Gastroesophageal sphincter (tissue), 4 donors: ENCODE measurements around the gene MEGF11. TPM values are rescaled to one million over a fixed set of nuclear protein-coding genes. Genes with fewer than 3 reads are reported as not detected.
A peak's percentile ranks its signal among the peaks of the same experiment; 100 is the strongest.

Experiments used
- ATAC-seq: fragments of 150-250 bp; one replicate; pipeline ENCODE4 v1.9.1; 2016; ENCODE audit warnings: mild to moderate bottlenecking, moderate library complexity
- H3K27ac ChIP-seq, 4 donors: fragments of 200-600 bp; sonication (generic) in 3 of 4; 1 replicate in 3 of 4; 2 replicates in 1 of 4; pipeline ENCODE4 v1.5.1; 2016 to 2019
- H3K27me3 ChIP-seq: fragments of 200-600 bp; sonication (generic); one replicate; pipeline ENCODE4 v1.5.1; 2019
- H3K36me3 ChIP-seq, 2 donors: fragments of 200-600 bp; sonication (generic); one replicate each; pipeline ENCODE4 v1.5.1; 2019; ENCODE audit warnings: control low read depth in 1 of 2
- H3K4me1 ChIP-seq, 3 donors: fragments of 200-600 bp; sonication (generic); 1 replicate in 2 of 3; 2 replicates in 1 of 3; pipeline ENCODE4 v1.5.1; 2016 to 2019; ENCODE audit warnings: control low read depth in 2 of 3
- H3K4me3 ChIP-seq, 2 donors: fragments of 200-600 bp; sonication (generic); one replicate each; pipeline ENCODE4 v1.5.1; 2019; ENCODE audit warnings: mild to moderate bottlenecking in 1 of 2, moderate library complexity in 1 of 2
- H3K9me3 ChIP-seq, 3 donors: fragments of 200-600 bp; sonication (generic); one replicate each; pipeline ENCODE4 v1.5.1; 2017 to 2019; ENCODE audit warnings: control low read depth in 2 of 3
- CTCF ChIP-seq, 4 experiments: fragments of 200-600 bp in 2 of 4; fragments of 450-650 bp in 2 of 4; sonication (generic) in 1 of 4; IDR thresholded peaks; one replicate each; pipeline ENCODE4 v1.5.1; 2017 to 2019; ENCODE audit warnings: antibody characterized with exemption in 4 of 4, mild to moderate bottlenecking in 2 of 4, moderate library complexity in 2 of 4
- EP300 ChIP-seq: sonication (generic); formaldehyde crosslinking; IDR thresholded peaks from one replicate; pipeline ENCODE4 v1.6.1; 2017; ENCODE audit warnings: antibody characterized with exemption, mild to moderate bottlenecking
- POLR2A ChIP-seq, 2 donors: fragments of 450-650 bp; IDR thresholded peaks; one replicate each; pipeline ENCODE4 v1.6.1; 2017; ENCODE audit warnings: antibody characterized with exemption in 2 of 2, mild to moderate bottlenecking in 2 of 2, moderate library complexity in 1 of 2
- POLR2AphosphoS5 ChIP-seq: sonication (generic); formaldehyde crosslinking; IDR thresholded peaks from one replicate; pipeline ENCODE4 v1.6.1; 2017; ENCODE audit warnings: antibody characterized with exemption
- WGBS, 2 donors: methylation state at CpG; one replicate each; pipeline ENCODE4 v1.1.5; 2018; ENCODE audit warnings: low coverage in 1 of 2; 5-methylcytosine and 5-hydroxymethylcytosine counted together
- total RNA-seq, 4 donors: library from RNA; depleted of rRNA; stranded (reverse); fragments of >200 nt; gene quantifications; one replicate each; pipeline ENCODE4 v1.1.0, GENCODE V29; 2016

The MEGF11 gene
- total RNA-seq, 4 donors from 2014 or later = 0.08 TPM; not detected in 3

- 77 to 80% methylated on average over 5 to 9 of the region's 11 CpGs for WGBS, 2 donors
- ATAC-seq = no peak
Observed at GRCh38 chr15:66142285-66142684, 111.3 kb downstream of the MEGF11 start.

GRCh38 chr15:66139591-66140207, 113.9 kb downstream of the MEGF11 start:
- TF ChIP-seq CTCF (IDR thresholded peaks at IDR 0.05) = no peak
- TF ChIP-seq POLR2A (IDR thresholded peaks at IDR 0.05) = no peak
- TF ChIP-seq EP300 = no peak
- no peak for TF ChIP-seq POLR2AphosphoS5
- no peak for ATAC-seq
- Histone ChIP-seq H3K9me3 (no peaks in the 10 kb centered on the region), H3K4me3 (no peak overlapping the region), H3K27me3 (peaks cover 5% of the 10 kb centered on the region), H3K4me1 (peaks cover 0 to 16% (median 0%) of the 10 kb centered on the region in 3 donors), H3K36me3 (no peaks in the 10 kb centered on the region), H3K27ac (no peak overlapping the region)
- WGBS, 2 donors = 76% methylated on average over 6 to 8 of the region's 11 CpGs

More at GRCh38 chr15:66142285-66142684, 111.3 kb downstream of the MEGF11 start:
- peaks cover 10% of the 10 kb centered on the region for H3K27me3 ChIP-seq
- peaks cover 0 to 16% (median 0%) of the 10 kb centered on the region in 3 donors for H3K4me1 ChIP-seq
- no peak overlapping the region for H3K4me3 ChIP-seq
- no peaks in the 10 kb centered on the region for H3K9me3 ChIP-seq
- no peak overlapping the region for H3K27ac ChIP-seq
- no peaks in the 10 kb centered on the region for H3K36me3 ChIP-seq
- TF ChIP-seq POLR2AphosphoS5 (no peak), POLR2A (IDR thresholded peaks at IDR 0.05) (no peak), EP300 (no peak), CTCF (IDR thresholded peaks at IDR 0.05) (no peak)

- Histone ChIP-seq H3K27me3 (no peaks in the 10 kb centered on the region), H3K36me3 (no peaks in the 10 kb centered on the region), H3K9me3 (no peaks in the 10 kb centered on the region), H3K4me3 (no peak overlapping the region), H3K27ac (no peak overlapping the region), H3K4me1 (peaks cover 0 to 16% (median 0%) of the 10 kb centered on the region in 3 donors)
- no peak for ATAC-seq
- 26 to 43% methylated on average over 1 to 3 of the region's 3 CpGs for WGBS, 2 donors
- TF ChIP-seq POLR2AphosphoS5 = peak; percentile 28
- no peak for TF ChIP-seq CTCF (IDR thresholded peaks at IDR 0.05)
Observed at GRCh38 chr15:66138892-66139590, 114.5 kb downstream of the MEGF11 start.

GRCh38 chr15:66138096-66138783, 115.3 kb downstream of the MEGF11 start:
- 59 to 67% methylated on average over 8 to 10 of the region's 10 CpGs for WGBS, 2 donors
- no peaks in the 10 kb centered on the region for H3K27me3 ChIP-seq
- no peak overlapping the region for H3K4me3 ChIP-seq
- peaks cover 0 to 16% (median 0%) of the 10 kb centered on the region in 3 donors for H3K4me1 ChIP-seq
- no peaks in the 10 kb centered on the region for H3K9me3 ChIP-seq
- no peak for ATAC-seq
- H3K27ac ChIP-seq = no peak overlapping the region
- no peak for TF ChIP-seq CTCF (IDR thresholded peaks at IDR 0.05)
- TF ChIP-seq POLR2A (IDR thresholded peaks at IDR 0.05) = no peak
- no peak for TF ChIP-seq EP300
- TF ChIP-seq POLR2AphosphoS5 = no peak
- no peaks in the 10 kb centered on the region for H3K36me3 ChIP-seq
